ENCODE measurements around the gene TLE1.

The TLE1 gene

DNA sequence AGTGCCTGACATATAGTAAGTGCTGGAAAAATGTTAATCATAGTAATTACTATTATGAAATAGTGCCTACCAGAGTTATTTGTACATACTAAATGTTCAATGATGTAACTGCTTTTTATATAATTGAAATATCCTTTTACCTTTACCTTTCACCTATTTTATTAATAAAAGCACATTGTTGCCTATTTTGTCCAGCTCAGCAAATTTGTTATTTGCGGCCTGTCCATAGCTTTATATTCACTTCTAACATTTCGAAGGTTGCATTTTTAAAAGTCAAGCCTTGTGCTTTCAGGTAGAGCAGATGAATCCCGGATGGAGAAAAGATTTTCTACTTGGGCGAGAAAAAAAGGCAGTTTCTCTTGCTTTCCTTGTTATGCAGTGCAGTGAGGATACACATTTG lies 119.3 kb downstream of the TLE1 start:
- DNase-seq: no peak

DNA sequence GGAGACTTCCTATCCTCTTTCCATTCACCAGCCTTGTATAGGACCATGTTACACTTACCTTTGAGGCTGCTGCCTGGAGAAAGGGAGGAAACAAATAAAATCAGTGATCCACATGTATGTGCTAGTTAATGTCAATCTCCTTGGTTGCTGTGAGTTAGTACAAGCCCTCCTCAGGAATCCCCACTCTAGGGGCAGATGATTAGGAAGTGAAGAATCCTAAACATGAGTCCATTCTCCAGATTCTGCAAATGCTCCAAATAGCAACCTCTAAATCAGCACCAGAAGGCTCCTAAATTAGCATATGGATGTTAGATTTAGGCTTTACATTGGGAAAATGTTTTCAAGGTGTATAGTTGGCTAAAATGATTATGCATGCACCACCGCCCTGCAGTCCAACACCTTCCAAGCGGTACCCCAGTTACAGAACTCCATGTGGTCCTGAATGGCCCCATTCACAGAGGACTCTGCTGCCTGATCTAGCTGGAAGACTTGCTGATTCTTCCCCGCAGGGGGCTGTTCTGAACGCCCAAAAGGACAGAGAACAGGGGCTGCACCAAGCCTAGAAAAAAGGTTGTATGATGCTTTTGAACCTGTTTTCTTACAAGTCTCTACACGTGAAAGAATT lies 123.2 kb downstream of the TLE1 start:
- DNase-seq: no peak

DNA sequence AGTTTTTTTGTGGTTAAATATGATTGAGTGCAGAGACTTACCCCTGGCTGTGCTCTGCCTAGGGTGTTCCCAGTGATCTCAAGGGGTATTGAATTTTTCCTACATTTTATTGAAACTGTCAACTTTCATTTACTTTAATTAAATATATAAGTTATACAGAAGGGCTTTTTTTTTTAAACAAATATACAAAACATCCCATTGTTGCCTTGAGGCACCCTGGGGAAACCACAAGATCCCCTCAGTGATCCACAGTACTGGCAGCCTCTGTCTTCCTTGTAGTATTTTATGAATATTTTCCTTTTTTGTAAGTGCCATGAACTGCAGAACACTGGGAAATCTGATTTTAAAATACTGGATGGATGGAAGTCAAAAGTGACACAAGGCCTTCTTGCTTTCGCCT lies 123.7 kb downstream of the TLE1 start:
- no peak for DNase-seq

DNA sequence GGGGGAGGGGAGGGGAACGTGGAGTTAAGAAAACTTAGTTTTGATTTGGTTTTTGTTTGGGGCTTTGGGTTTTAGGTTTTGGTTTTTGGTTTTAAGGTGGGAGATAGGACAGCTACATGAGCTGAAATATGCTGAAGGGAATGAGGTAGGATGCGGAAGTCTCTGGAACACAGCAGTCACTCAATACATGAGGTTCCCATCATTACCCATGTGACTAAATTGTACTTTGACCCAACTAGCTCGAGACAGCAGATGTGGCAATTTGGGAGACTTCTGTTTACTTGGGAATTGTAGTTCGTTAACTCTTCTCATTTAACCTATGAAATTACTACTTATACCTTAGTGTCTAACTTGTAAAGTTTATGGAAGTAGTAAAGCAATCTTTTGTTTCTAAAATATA lies 124.2 kb downstream of the TLE1 start:
- no peak for DNase-seq

DNA sequence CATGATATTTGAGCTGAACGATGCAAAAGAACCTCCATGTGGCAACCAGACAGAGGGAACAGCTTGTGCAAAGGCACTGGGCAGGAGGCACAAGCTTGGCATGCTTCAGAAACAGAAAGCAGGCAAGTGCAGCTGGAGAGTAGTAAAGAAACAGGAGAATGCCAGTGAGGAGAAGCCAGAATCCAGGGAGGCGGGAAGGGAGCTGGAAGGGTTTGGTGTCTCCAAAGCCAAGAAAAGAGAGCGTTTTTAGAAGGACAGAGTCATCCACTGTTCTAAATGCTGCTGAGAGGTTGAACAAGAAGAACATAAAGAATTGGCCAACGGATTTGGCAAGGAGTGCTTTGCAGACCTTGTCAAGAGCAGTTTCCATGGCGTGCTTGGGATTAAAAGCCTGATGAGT lies 124.7 kb downstream of the TLE1 start:
- DNase-seq: no peak

DNA sequence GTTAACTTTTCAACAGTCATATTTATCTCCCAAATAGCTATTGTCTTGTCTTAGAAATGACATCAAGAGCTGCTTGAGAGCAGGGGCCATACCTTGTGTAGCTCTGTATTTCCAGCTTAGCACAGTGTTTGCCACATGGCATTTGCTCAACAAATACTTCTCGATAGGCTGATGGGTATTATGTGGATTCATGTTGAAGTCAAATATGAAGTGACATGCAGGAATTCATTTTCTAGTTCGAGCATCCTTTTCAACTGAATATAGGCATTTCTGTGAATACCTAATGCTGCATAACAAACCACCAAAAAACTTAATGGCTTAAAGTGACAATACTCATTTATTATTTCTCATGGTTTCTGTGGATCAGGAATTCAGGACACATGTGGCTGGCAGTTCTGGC lies 125.6 kb downstream of the TLE1 start:
- no peak for DNase-seq

DNA sequence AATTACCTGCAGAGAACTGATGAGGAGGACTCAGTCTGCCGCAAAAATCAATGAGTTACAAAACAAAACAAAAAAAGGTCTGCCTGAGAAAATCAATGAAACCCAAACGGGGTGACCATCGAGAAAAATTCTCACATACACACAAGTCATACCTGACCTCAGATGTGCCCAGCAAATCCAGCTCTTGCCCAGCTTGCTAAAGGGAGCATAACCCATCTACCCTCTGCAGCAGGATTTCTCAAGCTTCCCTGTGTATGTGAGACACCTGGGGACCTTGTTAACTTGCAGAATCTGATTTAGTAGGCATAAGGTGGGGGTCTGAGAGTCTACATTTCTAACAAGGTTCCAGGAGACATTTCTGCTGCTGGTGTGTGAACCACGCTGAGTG lies 126.3 kb downstream of the TLE1 start:
- no peak for DNase-seq

DNA sequence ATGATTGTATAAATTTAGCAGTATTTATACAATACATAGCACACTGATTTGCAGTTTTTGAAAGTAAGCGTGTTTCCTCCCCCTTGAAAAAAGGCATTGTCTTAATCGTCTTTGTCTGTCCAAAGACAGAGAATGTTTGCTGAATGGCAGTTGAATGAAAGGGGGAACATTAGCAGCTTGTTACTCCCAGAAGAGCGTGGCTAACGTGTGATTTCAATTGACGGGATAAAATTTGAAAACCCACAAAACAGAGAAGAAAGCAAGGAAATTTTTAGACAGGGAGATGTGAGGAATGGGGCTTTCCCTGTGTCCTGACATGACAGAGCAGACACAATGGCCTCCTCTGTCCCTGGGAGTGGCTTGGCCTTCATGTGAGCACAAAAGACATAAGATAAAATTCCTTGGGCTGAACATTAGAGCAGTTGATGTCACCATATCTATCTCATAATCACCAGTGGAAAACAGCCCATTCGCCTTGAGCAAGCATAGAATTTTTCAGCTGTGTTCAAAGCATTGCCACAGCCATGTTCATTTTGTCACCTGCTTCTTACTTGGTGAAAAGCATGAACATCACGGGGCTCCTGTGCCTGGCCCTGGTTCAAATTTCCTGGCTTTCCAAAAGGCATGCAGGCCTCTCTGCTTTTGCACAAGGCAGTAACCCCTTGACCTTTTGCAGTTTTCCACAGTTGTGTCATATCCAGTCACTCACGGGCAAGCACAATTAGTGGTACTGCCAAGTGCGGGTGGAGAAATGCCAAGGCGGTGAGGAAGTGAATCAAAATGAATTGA lies 126.9 kb downstream of the TLE1 start:
- no peak for DNase-seq

DNA sequence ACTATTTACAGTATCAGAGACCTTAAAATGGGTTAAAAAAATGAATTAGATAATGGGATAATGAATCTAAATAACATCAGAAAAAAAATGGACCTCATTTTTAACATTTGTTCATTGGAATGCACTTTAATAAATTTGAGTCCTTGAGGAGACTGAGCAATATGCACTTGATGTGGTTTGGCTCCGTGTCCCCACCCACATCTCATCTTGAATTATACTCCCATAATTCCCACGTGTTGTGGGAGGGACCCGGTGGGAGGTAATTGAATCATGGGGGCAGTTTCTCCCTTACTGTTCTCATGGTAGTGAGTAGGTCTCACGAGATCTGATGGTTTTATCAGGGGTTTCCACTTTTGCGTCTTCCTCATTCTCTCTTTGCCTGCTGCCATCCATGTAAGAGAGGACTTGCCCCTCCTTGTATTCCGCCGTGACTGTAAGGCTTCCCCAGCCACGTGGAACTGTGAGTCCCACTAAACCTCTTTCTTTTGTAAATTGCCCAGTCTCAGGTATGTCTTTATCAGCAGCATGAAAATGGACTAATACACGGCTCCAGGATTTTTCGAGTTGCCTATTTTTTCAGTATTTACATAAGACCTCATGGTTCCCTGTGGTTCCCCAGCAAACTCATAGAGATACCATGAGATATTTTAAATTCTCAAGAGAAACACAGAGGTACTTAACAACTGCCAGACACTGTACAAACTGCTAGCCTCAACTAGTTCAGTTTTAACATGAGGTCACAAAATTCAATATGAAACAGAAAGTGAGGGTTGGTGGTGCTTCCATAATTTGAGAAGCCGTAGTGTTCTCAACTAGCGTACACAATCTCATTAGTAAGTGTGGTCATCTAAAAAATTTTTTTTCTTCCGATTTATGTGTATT lies 128.3 kb downstream of the TLE1 start:
- no peak for DNase-seq

DNA sequence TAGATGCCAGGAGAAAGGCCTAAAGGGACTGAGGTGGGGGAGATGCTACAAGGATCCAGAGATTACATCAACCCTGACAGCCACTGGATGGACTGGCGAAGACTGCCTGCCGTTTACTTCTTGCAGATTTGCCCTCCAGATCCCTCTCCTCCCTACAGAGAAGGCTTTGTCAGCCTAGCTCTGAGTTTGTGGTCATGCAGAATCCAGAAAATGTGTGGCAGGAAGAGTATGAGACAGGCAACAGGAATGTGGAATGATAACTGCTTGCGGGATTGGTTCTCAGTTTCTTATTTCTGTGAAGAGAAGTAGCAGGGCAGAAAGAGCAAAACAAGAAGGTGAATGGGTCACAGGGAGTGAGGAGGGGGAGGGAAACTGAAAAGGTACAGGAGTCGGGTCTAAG lies 129.6 kb downstream of the TLE1 start:
- DNase-seq: no peak

DNA sequence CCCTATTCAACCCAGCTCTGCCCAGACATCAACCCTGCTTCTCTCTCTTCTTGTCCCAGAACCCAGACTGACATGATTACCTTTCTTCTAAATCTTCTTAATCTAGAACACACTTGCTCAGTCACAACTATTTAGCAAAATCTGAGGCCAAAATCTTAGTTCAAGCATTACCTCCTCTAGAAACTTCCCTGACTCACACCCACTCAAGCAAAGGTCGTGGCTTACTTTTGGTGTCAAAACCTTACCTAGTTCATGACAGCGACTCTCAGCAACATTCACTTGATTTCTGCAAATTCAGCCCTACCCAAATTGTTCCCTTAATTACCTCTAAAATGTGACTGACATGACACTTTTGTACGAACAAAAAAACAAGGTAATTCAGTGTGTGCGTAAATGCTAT lies 130.2 kb downstream of the TLE1 start:
- DNase-seq: no peak

DNA sequence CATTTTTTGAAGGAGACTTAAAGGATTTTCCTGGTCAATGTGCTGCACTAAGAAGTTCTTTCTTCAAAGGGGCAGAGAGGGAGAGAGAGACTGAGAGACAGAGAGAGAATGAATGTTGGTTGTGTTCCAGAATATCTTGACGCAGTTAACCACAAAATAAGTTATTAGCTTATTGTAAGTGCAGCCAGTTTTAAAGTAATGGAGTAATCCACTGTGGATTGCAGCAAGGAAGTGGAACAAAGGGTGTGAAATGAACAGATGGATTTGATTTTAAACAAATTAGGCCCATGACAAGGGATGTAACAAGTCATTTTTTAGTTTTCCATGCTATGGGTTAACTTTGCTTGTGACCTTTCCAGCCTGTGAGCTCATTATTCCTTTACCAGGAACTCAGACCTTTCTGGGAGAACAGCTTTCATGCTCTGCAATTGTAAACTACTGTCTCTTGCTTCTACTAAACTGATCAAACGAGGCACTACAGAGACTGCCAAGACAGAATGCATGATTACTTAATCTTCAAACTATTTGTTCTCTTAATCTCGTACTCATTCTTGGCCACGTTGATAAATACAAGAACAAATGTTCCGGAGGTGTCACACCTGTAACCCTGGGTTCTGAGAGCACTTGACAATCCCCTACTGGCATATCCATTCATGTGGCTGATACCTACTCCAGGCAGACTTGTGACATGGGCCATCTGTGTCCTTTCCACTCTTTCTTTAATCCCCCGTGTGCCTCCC lies 131.1 kb downstream of the TLE1 start:
- no peak for DNase-seq

DNA sequence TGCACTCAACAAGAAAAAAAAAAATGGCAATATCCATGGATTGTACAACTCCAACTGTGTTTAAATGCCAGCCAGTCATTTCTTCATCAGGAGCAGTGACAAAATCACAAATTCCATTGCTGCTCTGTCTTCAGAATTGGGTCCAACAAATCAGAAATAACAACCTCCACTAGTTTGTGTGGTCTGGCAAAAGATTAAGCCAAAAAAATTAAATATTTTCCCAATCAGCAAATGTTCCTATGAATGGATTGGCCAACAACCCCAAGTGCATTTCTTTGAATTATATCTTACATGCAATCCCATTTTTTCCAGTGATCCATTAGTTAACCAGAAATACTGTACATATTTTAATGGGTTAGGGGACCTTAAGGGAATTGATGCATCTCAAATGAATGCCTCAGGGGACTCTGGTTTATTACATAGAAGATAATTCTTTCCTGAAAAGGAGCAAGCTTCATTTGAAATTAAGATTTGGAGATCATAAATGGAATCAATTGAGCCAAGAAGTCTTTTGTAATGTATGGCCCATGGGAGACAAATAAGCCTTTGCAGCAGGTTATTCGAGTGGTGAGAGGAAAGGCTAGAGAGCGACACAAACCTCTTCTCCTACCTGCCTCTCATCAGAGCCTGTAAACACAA lies 131.8 kb downstream of the TLE1 start:
- DNase-seq: no peak

DNA sequence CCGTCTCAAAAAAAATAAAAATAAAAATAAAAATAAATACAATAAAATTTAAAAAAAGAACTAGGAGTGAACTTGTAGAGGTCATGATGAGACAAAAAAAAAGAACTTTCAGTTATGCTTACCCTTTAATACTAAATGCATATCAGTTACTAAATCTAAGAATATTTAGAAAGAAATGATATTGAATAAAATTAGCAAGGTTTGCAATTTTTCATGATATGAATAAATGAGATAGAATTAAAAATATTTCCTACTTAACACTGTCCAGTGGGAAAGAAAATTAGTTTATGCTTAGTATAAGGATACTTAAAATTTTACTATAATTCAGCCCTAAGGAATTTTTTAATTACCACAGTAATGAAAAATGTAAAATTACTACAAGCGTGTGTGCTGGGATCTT lies 132.4 kb downstream of the TLE1 start:
- DNase-seq: no peak

DNA sequence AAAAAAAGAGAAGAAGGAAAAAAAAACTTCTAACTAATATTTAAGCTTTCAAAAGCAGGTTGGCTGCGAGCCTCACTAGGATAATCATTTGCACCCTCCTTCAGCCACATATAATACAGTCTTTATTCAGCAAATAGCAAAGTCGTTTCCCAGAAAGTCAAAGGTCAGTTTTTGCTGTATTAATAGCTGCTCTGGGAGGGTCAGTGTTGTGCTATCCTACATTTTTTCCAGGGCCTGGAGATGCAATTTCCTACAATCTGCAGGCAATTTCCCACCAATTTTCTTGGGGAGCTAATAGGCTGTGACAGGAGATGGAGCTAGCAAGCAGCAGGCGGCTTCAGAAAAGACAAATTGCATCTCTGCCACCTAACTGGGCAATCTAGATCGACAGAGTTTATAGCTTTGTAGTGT lies 136.8 kb downstream of the TLE1 start:
- no peak for DNase-seq

DNA sequence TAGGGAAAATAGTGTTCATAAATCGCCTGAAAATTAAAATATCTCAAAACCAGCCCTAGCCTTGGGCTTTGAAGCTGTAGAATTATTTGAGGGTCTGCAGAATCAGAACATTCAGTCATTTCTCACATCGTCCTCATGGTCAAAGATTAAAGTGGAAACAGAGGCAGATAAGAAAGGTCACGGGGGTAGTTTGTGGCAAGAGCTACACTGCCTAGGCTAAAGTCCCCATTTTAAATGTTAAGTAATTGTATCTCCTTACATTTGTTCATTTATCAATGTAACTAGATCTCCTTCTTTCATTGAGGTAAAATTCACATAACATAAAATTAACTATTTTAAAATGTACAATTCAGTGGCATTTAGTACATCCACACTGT lies 139.2 kb downstream of the TLE1 start:
- no peak for DNase-seq

DNA sequence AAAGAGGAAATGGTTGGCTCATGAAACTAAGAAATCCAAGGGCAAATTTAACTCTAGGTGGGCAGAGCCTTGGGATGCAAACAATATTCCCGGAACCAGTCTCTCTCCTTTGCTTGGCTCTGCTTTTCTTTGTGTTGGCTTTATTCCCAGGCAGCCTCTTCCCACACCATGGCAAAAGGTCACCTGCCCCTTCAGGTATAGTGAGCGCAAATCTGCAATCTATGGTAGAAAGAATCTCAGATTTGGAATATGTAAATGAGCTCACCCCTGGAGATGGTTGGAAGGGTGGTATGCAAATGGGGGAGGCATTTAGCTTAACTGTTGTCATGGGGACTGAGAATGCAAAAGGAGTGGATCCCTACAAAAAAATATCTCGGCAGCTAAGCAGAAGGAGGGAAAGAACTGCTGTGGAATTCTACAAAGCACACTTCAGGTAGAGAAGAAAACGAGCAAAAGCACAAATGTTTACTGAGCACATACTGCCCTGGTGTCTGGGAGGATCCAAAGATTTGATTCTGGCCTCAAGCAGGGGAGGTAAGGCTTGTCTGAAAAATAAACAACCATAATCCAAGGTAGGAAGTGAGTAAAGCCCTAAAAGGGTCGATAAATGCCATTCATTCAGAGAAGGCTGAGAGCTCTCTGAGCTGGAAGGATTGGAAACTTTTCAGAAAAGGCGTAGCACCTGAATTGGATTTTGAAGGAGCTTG lies 139.7 kb downstream of the TLE1 start:
- DNase-seq: no peak

DNA sequence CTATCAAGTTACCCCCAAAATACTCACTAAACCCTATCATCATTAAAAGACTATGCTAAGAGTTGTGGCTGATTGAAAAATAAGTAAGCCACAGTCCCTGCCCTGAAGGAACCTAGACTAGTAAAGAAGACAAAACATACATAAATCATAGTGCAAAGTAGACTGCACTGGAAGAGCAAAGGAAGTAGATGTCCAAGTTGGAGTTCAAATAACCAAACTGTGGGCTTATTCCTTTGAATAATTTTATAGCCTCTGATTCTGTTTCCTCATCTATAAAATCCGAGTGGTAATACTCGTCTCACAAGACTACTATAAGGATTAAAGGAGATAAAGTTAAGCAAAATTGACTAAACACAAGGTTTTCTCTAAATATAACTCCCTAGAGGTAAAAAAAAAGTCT lies 140.4 kb downstream of the TLE1 start:
- DNase-seq: no peak

DNA sequence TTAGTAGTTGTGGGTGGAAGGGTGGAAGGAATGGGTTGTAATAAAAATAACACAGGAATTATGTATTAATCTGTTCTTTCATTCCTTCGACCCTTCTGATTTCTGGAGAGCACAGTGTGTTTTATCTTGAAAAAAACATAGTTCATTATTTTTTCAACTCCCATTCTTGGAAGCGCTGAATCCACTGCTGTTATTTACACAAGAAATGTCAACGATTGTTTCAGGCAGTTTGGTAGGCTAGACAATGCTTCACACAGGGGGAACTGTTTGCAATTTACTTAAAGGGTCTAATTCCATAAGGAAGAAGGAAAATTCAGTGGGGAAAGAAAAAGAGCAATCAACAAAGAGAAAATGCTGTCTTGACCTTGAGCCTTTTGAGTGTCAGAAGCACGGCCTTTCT lies 142.9 kb downstream of the TLE1 start:
- DNase-seq: no peak

DNA sequence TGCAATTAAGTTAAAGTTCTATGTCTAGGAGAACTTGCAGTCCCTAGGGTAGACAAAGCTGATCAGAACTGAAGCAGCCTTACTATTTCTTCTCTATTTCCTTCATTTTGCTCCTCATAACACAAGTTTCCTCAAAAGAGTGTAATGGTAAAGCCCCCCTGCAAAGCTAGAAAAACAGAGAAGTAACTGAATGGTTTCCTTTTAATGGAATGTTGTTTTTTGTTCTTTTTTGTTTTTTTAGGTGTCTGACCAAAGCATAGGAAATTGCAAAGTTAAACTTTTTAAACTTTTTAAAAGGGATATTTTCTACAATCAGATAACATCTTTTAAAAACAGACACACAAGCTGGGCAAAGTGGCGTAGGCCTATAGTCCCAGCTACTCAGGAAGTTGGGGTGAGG lies 145.7 kb downstream of the TLE1 start:
- DNase-seq: no peak

DNA sequence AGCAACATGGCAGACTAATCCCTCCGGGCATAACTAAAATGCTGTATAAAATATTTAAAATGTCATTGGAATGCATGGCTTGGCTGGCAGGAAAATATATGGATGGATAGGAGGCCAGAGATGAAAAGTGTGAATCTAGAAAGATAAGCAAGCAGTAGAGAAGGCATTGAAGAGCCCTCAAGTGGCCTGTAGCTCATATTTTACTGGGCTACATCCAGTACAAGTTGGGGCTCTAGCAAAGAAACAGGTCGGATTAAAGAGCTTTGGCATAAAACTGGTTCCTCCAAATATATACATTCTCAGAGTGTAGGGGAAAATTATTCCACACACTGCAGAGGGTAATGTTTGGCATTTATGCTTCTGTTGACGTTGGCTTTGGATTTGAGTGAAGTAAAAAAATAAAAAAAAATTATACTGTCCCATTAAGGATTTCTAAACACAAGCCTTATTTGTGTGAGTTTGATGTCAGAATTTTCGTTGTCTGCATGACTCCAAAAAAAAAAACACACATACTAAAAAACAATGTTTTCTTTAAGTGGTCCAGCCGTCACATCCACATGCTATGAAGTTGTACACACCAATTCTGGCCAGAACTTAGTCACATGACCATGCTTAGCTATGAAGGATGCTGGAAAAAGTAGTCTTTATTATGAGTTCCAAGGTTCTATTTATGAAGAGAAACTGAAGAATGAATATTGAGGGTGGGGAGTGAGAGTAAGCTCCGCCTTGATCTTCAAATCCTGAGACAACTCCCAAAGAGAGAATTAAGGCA lies 147.0 kb downstream of the TLE1 start:
- DNase-seq: no peak
